Amygdala (tissue), 56 donors: ENCODE measurements around the gene KIF17.
"Not testable (repeated sequence)": the region's sequence is repeated elsewhere in the genome, so short reads cannot be mapped to it uniquely, and the experiment has no call there.

Experiments
- DNase-seq, 56 donors: peaks; one replicate each; lab custom pipeline; 2025; lab: John Stamatoyannopoulos, UW

Gene KIF17

DNA sequence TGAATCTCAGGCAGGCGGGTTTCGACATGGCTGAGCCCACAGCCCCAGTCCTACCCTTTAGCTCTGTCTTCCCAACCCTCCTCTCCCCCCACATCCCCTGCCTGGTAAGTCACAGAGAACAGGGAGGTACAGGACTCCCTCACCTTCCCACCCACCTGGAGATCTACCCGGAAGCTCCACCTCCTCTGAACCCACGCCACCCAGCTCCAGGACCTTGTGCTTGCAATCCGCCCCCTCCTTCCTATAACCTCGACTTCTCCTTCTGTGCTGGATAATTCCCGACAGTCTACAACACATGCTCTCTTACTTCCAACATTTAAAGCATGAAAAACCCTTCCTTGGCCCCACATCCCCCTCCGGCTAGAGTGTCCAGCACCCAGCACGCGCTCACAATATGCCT is 22.3 kb downstream of the KIF17 start:
- DNase-seq: no peak

DNA sequence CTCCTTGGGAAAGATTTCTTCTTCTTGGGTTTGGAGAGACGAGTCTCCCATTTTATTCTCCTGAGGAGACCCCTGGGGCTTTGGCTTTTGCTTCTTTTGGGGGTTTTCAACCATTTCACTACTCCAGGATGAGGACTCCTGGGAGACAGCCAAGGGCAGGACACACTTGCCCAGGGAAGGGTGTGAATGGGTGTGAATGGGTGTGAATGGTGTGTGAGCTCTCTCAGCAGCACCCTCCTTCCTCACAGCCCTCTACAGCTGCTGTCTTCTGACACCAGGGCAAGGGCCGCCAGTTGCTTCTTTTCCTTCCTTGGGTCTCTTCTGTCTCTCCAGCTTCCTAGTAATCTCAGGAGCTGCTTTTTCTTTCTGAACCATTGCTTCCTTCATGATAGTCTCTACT is 24.2 kb downstream of the KIF17 start:
- no peak for DNase-seq

DNA sequence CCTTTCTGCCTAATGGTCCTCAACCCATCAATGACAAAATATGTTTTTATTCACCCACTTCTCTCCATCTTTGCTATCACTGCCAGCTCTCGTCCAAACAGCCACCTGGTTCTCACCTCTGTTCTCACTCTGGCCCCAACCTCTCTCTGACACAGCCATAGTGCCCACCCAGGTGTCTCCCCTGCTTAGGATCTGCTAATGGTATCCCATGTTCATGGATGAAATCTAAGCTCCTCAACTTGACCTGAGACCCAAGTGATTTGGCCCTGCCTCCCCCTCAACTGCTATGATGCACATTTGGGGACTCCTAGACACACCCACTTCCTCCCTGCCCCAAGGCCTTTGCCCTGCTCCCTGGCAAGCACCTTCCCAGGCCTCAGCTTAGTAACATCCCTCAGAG is 25.9 kb downstream of the KIF17 start:
- no peak for DNase-seq

DNA sequence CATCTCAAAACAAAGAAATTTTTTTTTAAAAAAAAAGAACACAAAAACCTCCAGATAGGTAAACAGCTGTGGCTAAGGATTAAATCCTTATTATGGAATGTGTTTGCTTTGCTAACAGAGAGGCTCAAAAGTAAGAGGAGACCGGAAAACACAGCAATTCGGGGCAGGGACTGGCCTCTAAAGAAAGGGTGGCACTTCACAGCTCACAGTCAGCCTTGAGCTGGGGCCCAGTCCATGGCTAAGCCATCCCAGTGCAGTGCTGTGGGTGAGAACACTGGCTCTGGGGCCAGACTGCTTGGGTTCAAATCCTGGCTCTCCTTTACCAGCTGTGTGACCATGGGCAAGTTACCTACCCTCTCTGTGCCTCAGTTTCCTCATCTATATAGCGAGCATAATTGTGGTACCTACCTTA is 28.2 kb downstream of the KIF17 start:
- no peak for DNase-seq

DNA sequence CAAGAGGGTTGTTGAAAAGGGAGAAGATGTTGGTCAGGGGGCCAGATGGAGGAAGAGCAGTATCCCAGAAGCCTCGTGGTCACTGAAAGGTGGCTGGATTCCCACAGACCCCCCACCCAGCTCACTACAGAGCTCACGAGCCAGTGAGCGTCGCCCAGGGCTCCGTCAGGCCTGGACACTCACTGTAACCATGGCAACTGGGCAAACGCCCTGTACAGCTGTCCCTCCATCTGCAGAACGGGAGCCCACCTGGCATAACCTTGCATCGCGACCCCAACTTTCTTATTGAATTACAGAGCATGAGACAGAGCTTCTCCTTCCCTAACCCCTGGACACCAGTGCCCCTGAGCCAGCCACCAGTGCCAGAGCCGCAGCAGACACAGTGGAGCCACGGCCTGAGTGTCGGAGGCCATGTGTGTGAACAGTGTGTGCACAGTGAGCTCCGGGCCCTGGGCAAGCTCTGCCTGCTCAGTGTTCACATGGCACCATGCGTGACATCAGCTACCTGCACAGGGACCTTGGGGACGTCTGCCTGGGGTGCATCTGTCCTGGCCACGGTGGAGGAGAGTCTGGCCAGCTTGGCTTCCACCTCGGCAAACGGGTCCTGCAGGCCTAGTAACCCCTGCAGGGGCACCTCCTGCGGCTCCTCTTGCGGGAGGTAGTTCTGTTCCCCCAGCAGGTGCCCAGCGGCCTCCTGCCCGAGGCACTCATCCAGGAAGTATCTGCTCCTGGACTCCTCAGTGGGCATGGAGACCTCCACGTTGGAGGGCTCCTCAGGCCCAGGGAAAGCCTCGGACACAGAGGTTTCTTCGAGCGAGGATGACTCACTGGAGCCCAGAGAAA is 30.7 kb downstream of the KIF17 start:
- DNase-seq: no peak

DNA sequence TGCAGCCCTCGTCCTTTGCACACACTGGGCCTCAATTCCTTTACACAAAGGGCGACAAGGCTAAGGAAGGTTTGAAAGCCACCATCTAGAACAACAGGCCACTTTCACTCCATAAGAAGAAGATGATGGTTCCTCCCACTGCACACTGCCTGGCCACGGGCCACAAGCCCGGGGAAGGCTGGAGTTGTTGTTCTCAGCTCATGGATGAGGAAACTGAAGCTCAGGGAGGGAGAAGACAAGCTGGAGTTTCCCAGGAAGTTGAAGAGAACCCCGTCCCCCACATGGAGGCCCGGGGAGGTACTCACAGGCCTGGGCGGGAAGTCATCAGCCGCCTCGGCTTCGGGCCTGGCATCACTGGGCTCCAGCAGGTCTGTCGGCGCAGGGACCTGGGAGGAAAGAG is 32.1 kb downstream of the KIF17 start:
- DNase-seq: peak in 2 of 56 donors; percentile 7 to 10

DNA sequence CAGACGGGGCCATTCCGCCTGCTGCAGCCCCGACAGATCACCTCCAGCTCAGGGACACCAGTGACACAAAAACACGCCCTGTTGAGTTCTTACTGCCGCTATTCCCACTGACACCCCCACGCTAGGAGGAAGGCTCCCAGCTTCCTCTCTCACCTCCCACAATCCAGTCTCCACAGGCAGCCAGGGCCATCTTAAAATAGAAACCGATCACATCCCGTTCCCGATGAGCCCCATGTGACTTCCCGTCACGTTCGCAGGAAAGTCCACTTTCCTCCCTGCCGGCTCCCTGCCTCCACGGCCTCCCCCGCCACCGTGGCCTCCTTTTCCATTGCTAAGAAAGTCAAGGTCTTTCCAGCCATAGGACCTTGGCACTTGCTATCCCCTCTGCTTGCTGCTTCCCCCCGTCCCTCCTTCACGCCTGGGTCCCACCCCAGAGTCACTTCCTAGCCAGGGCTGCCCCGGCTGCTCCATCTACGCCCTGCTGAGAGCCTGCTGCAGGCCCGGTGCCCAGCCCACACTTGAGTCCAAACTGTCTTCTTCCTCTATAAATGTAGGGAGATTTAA is 32.6 kb downstream of the KIF17 start:
- DNase-seq: peak in 13 of 56 donors; percentile 6 to 40 (median 21)

DNA sequence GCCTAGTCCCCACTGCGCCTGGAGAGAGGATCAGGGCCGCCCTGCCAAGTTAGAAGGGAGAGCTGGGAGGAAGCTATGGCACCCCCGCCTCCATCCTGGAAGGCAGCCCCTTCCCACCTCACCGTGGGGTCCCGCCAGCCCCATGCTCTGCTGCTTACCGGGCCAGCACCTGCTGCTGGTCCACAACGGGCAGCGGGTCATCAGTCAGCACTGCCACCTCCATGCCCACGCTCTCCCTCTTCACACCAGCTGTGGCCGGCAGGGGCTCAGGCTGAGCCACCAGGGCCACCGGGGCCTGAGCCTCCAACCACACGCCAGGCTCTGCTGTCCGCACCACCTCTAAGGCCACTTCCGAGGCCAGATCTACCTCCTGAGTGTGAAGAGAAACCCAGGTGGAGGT is 33.2 kb downstream of the KIF17 start:
- no peak for DNase-seq

DNA sequence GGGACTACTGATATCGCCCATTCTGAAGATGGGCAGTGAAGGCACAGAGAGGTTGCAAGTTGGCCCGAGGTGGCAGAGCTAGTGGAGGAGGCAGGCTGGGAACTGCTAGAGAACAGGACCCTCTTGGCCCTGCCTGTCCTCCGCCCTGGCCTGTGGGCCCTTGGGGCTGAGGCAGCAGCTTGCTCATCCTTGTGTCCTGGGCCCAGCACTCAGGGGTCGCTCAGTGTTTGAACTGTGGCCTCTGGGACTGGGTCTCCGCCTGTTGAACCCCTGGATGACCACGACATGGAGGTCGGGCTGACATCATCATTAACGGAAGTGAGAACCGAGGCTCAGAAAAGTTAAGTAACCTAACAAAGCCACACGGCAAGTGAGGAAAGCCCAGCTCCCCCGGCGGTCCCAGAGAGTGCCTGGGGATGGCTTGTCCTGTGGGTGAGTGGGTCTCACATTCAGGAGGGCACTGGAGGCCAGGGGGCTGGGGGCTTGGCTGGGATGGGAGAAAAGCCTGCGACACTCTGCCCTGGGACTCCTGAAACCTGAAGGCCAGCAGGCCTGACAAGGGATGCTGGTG is 33.7 kb downstream of the KIF17 start:
- no peak for DNase-seq

DNA sequence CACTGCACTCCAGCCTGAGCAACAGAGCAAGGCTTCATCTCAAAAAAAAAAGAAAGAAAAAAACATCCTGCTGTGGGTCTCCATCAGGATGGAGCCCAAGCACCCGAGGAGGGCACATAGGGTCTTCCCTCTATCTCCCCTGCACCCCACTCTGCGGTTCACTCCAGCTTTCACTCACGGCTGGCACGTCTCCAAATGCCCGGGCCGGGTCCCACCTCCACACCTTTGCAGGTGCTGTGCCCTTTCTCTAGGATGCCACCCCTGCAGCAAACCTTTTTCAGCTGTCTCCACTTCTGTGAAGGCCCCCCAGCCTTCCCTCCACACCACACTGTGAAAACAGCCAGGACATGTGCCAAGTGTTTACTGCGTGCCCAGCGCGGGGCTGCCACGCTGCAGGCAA is 34.2 kb downstream of the KIF17 start:
- DNase-seq: no peak

DNA sequence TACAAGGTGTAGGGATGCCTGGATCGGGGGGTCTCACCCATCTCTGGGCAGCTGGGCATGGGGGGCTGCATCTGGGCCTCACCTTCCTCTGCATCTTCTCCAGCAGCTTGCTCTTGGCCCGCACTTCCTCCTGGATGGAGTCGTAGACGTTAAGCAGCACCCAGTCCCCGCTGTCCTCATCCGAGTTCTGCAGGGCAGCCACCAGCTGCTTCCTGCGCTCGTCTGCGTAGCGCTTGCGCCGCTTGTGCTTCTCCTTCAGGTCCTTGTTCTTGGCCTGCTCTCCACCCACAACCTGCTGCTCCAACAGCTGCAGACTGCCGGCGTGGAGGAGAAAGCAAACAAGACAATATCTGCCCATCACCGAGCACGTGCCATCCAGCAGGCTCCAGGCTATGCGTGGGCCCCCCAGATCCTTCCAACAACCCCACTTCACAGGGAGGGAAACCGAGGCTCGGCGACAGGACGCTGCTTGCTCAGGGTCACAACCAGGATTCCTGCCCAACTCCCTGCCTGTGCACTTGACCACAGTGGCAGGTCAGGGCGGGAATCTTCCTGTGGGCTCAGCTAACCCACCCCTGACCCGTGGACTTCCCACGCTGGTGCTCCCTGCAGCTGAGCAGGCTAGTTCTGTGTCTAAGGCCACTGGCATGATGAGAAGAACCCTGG is 35.1 kb downstream of the KIF17 start:
- peak in 29 of 56 donors; percentile 7 to 63 (median 28) for DNase-seq

DNA sequence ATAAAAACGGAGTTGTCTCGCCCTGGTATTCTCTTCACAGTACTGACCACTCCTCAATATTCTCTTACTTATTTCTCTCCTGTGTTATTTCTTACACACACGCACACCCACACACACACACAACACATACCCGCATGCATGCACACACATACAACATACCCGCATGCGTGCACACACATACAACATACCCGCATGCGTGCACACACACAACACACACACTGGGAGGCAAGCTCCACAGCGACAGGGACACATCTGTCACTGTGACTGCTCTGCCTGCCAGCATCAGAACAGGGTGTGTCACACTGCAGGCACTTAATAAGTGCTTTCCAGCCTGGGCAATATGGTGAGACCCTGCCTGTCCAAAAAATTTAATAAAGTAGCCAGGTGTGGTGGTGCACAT is 35.8 kb downstream of the KIF17 start:
- DNase-seq: no peak

DNA sequence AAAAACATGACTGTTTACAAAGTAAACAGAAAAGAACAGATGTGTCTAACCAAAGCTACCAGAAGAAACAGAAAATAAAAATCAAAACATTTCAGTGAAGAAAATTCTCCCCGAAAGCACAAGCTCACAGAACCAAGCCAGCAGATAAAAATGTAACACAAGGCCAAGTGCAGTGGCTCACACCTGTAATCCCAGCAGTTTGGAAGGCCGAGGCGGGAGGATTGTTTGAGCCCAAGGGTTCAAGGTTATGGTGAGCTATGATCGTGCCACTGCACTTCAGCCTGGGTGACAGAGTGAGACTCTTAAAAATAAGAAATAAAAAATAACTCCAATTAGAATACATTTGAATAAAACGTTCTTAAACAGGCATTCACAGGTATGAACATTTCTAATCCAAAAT is 37.5 kb downstream of the KIF17 start:
- DNase-seq: no peak

DNA sequence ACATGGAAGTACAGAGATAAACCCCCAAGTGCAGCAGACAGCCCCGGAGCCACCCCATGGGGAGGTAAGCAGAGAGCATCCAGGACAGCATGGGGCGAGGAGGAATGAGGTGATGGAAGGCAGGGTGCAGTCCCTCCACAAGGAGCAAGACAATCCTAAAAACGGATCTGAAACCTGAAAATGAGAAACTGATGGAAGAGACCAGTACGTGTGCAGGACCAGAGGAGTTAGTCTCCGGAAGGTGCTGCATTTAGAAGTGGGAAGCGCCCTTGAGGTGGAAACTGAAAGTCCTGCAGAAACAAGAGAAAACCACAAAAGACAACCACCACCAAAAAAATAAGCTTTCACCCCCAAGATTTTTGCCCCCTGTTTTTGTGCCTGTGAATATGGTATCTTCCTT is 39.2 kb downstream of the KIF17 start:
- DNase-seq: peak in 1 of 56 donors; percentile 20

DNA sequence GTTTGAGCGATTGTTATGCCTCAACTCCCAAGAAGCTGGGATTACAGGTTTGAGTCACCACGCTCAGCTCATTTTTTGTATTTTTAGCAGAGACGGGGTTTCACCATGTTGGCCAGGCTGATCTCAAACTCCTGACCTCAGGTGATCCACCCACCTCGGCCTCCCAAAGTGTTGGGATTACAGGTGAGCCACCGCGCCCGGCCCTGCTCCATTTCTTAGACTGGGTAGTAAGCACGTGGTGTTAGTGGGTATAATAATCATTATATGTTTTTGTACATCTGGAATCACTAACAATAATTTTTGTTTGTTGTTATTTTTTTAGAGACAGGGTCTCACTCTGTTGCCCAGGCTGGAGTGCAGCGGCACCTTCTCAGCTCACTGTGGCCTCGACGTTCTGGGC is 44.2 kb downstream of the KIF17 start:
- DNase-seq: not testable (repeated sequence)

DNA sequence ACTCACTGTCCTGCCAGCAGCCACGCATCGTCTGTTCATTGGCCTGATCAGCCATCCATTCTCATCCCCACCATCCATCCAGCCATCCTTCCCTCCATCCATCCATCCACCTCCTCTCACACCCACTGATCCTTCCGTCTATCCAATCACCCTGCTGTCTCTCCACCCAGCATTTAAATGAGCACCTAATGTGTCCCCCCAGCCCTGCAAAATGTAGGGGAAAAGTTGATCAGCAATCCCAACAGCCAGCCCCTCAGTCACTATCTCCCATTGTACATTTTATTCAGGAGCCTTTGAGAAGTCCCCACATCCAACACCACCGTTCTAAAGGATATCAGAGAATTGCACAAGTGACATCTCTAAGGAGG is 45.6 kb downstream of the KIF17 start:
- no peak for DNase-seq

DNA sequence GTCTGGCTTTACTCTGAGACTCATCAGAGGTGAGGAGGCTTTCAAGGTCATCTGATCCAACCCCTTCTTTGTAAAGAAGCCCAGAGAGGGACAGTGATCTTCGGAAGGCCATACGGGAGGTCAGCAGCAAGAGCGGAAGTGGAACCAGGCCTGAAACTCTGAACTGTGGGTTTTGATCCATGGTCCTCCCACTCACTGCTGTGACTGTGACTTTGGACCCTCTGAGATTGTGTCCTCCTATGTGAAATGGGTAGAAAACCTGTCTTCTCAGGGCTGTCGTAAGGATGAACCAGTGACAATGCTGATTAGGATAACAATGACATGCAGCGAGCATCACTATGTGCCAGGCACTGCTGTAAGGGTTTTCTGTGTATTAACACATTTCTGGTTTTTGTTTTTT is 46.9 kb downstream of the KIF17 start:
- no peak for DNase-seq

DNA sequence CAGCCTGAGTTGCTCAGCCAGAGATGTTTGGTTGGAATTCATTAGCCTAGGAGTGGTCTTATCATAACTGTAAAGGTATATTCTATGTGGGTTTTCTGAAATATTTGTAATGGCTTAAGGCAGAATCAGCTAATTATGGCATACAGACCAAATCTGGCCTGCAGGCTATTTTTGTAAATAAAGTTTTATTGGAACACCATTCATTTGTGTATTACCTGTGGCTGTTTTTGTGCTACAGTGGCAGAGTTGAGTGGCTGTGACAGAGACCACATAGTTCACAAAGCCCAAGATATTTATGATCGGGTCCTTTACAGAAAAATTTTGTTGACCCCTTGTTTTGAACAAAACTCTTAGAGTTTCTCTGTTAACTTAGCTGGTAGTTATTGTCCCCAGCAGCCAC is 49.2 kb downstream of the KIF17 start:
- no peak for DNase-seq

DNA sequence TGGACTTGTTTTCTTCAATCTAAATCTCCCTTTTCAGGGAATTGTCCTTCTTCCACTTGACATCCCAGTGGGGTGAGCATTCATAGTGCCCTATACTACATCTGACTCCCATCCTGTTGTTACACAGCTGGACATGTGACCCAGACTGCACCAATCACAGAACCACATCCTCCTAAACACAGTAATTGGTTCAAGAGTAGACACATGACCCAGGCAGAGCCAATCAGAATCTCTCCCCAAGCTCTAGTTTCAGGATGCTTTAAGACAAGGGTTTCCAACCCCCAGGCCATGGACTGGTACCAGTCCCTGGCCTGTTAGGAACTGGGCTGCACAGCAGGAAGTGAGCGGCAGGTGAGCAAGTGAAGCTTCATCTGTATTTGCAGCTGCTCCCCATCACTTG is 51.0 kb downstream of the KIF17 start:
- DNase-seq: no peak

DNA sequence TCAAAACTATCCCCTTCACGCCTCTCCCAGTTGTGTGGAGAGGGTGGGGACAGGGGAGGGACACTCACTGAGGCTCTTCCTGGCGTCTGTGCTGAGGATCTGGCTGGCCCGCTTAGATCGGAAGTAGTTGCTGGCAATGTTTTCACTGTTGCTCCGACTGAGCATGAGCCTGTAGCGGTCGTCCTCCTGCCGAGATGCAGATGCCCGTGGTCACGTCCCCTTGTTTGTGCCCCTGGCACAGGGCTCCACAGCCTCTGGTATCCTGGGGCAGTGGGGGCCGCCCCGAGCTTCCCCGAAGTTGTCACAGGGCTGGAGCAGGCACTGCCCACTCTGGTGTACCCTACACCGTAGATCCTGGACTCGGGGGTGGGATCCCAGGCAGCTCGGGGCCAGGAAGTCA is 51.7 kb downstream of the KIF17 start:
- DNase-seq: no peak

DNA sequence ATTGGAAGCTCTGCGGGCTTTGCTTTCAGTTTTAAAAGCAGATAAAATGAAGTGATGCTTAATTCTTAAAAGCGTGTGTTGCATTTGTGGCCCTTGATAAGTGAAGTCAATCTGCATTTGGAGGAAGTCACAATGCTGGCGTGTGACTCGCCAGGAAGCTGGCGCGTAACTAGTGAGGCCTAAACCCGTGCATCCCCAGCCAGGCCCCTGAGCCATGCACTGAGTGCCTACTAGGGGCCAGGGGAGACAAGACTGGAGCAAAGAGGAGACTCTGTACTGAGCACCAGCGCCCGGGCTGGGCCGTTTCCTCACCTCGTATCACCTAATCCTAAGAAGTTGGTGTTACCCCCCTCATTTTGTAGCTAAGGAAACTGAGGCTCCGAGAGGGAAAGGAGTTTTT is 52.1 kb downstream of the KIF17 start:
- no peak for DNase-seq
